Activated T-helper 17 cell treated with anti-CD3 and anti-CD28 coated beads, Interleukin-2, amount 50 U/mL, for 72 hours (primary cell): ENCODE measurements around the gene ATP8B2. TPM values are rescaled to one million over a fixed set of nuclear protein-coding genes. Genes with fewer than 3 reads are reported as not detected.
"Not testable (repeated sequence)": the region's sequence is repeated elsewhere in the genome, so short reads cannot be mapped to it uniquely, and the experiment has no call there.

Experiments used
- ATAC-seq: fragments of 150-1000 bp; cut with Tn5 transposase; replicated peaks from 2 replicates; pipeline ENCODE4 v1.10.0; 2021; ENCODE audit warnings: mild to moderate bottlenecking, moderate library complexity
- H3K27ac Mint-ChIP-seq: one replicate; pipeline ENCODE4 v1.8.0; 2022; ENCODE audit warnings: mixed read lengths
- H3K27me3 Mint-ChIP-seq: one replicate; pipeline ENCODE4 v1.8.0; 2022; ENCODE audit warnings: mixed read lengths
- H3K36me3 Mint-ChIP-seq: one replicate; pipeline ENCODE4 v1.8.0; 2022; ENCODE audit warnings: low read depth, mild to moderate bottlenecking, mixed read lengths
- H3K4me1 Mint-ChIP-seq: one replicate; pipeline ENCODE4 v1.8.0; 2022; ENCODE audit warnings: mixed read lengths
- H3K4me3 Mint-ChIP-seq: one replicate; pipeline ENCODE4 v1.8.0; 2022; ENCODE audit warnings: mild to moderate bottlenecking, mixed read lengths
- H3K9me3 Mint-ChIP-seq: one replicate; pipeline ENCODE4 v1.8.0; 2022; ENCODE audit warnings: mixed read lengths
- total RNA-seq, 2 donors: library from RNA; stranded (reverse); gene quantifications; one replicate each; pipeline ENCODE4 v1.2.3, GENCODE V29; 2022

ATP8B2 gene
- total RNA-seq, 2 donors from 2014 or later = 64.3 to 69.0 TPM

DNA sequence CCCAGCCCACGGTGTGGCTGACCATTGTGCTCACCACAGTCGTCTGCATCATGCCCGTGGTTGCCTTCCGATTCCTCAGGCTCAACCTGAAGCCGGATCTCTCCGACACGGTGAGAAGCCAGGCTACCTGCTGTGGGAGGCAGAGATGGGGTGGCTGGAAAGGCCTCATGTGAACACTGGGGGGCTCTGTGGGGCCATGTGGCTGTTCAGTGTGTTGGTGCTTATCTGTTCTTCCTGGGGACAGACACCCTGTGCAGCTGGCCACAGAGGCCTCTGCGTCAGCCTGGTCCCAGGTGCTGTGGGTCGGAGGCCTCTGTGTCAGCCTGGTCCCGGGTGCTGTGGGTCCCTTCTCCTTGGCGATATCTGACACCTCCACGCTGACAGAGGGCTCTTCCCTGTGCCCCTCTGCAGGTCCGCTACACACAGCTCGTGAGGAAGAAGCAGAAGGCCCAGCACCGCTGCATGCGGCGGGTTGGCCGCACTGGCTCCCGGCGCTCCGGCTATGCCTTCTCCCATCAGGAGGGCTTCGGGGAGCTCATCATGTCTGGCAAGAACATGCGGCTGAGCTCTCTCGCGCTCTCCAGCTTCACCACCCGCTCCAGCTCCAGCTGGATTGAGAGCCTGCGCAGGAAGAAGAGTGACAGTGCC, 23.2 kb downstream of the ATP8B2 start:
- Mint-ChIP-seq H3K4me3 (no peak overlapping the region), H3K4me1 (peaks cover 46% of the 10 kb centered on the region)
- no peak for ATAC-seq

GRCh38 chr1:154349121-154349520, 23.8 kb downstream of the ATP8B2 start:
- no peak for ATAC-seq
- Mint-ChIP-seq H3K4me3 (no peak overlapping the region), H3K27me3 (no peaks in the 10 kb centered on the region), H3K4me1 (peaks cover 46% of the 10 kb centered on the region), H3K36me3 (peaks cover 80% of the 10 kb centered on the region), H3K27ac (peak overlapping the region; percentile 80), H3K9me3 (no peaks in the 10 kb centered on the region)

More for the DNA sequence above, 23.2 kb downstream of the ATP8B2 start:
- Mint-ChIP-seq H3K27ac (peak overlapping the region; percentile 80), H3K27me3 (no peaks in the 10 kb centered on the region), H3K9me3 (no peaks in the 10 kb centered on the region), H3K36me3 (peaks cover 85% of the 10 kb centered on the region)

- Mint-ChIP-seq H3K27me3 (no peaks in the 10 kb centered on the region), H3K4me3 (no peak overlapping the region), H3K9me3 (no peaks in the 10 kb centered on the region), H3K27ac (no peak overlapping the region), H3K36me3 (peaks cover 67% of the 10 kb centered on the region), H3K4me1 (peaks cover 39% of the 10 kb centered on the region)
- ATAC-seq = no peak
These were observed 25.1 kb downstream of the ATP8B2 start for GRCh38 chr1:154350383-154350782.

DNA sequence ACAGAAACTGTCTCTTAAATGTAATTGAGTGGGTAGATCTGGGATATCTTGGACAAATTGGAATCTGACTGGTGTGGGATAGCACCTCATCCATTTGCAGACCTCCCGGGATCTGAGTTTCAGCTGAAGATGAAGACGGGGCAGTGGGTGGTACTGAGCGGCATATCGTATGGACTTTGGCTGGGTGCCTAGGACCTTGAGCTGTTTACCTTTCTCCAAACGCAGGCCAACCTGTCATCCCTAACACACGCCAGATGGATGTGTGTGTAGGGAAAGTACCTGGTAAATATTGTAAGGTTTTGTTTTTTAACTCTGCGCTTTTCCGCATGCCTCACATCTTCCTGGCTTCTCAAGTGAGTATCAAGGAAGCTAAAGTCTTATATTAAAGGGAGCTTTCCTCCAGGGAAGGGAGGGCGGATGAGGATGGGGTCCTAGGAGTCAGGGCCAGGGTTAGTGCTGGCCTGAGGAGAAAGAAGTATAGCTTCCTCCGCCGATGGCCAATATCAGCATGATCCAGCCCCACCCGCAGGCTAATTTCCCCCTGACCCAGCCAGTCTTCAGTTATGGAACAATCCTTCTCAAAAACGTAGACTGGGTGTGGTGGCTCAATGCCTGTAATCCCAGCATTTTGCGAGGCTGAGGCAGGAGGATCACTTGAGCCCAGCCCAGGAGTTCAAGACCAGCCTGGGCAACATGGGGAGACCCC, 26.2 kb downstream of the ATP8B2 start:
- Mint-ChIP-seq H3K27ac (no peak overlapping the region), H3K4me3 (peak overlapping the region; percentile 50), H3K9me3 (no peaks in the 10 kb centered on the region), H3K36me3 (peaks cover 56% of the 10 kb centered on the region), H3K27me3 (no peaks in the 10 kb centered on the region), H3K4me1 (peaks cover 33% of the 10 kb centered on the region)
- no peak for ATAC-seq

- H3K4me3 Mint-ChIP-seq = peak overlapping the region; percentile 83
- H3K36me3 Mint-ChIP-seq = peaks cover 49% of the 10 kb centered on the region
- H3K27ac Mint-ChIP-seq = peak overlapping the region; percentile 87
- no peaks in the 10 kb centered on the region for H3K9me3 Mint-ChIP-seq
- no peak for ATAC-seq
- H3K4me1 Mint-ChIP-seq = peaks cover 29% of the 10 kb centered on the region
- H3K27me3 Mint-ChIP-seq = no peaks in the 10 kb centered on the region
These were observed 26.9 kb downstream of the ATP8B2 start for GRCh38 chr1:154352245-154352580.

DNA sequence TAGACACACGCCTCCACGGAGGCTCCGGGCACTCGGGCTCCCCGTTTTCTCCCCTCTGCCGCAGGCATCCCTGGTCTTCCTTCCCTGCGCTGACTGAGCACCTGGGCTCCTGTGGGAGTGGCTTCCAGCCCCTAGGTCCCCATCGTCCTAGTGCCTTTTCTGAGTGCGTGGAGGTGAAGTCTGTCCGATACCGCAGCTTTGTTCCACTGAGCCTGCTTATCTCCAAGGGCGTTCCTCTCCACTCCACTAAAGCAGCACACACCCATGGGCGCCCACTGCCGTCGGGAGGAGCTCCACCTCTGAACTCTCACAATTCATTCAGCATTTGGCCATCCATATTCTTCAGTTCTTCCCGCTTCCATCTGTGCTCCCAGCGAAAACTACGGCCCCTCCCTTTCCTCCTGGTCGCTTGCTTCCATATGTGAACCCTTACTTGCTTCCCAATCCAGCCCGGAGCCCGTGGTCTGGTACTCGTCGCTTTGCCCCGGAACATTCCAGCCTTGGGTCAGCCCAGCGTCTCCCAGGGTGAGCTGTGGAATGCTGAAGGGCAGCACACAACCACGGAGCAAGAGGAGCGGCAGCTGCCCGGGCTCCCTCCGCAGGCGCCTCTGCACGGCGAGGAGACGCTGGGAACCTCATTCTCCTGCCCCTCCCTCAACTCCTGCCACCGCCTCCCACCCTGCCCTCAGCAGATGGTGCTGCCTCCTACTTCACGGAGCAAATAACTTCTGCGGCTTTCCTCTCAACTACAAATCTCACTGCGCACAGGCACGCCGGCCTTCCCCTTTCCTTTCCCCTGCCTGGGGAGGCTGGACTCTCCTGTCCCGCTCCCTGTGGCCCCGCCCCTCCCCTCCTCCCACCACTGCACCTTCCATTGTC, 27.5 kb downstream of the ATP8B2 start:
- peak overlapping the region; percentile 87 for H3K27ac Mint-ChIP-seq
- H3K4me3 Mint-ChIP-seq = peak overlapping the region; percentile 83
- peaks cover 43% of the 10 kb centered on the region for H3K36me3 Mint-ChIP-seq
- no peaks in the 10 kb centered on the region for H3K27me3 Mint-ChIP-seq
- ATAC-seq = peak; percentile 89
- H3K4me1 Mint-ChIP-seq = peaks cover 26% of the 10 kb centered on the region
- H3K9me3 Mint-ChIP-seq = no peaks in the 10 kb centered on the region

- peaks cover 36% of the 10 kb centered on the region for H3K36me3 Mint-ChIP-seq
- ATAC-seq = peak; percentile 76
- peak overlapping the region; percentile 83 for H3K4me3 Mint-ChIP-seq
- H3K27ac Mint-ChIP-seq = peak overlapping the region; percentile 87
- no peaks in the 10 kb centered on the region for H3K9me3 Mint-ChIP-seq
- peaks cover 26% of the 10 kb centered on the region for H3K4me1 Mint-ChIP-seq
- H3K27me3 Mint-ChIP-seq = no peaks in the 10 kb centered on the region
These were observed 28.2 kb downstream of the ATP8B2 start for GRCh38 chr1:154353460-154353904.

GRCh38 chr1:154353966-154354365, 28.6 kb downstream of the ATP8B2 start:
- no peak for ATAC-seq

GRCh38 chr1:154358519-154358918, 33.2 kb downstream of the ATP8B2 start:
- Mint-ChIP-seq H3K27ac (no peak overlapping the region), H3K4me1 (peaks cover 8% of the 10 kb centered on the region), H3K27me3 (no peaks in the 10 kb centered on the region), H3K36me3 (no peaks in the 10 kb centered on the region), H3K4me3 (no peak overlapping the region), H3K9me3 (no peaks in the 10 kb centered on the region)
- ATAC-seq = no peak

More at GRCh38 chr1:154353966-154354365, 28.6 kb downstream of the ATP8B2 start:
- peak overlapping the region; percentile 87 for H3K27ac Mint-ChIP-seq
- no peaks in the 10 kb centered on the region for H3K27me3 Mint-ChIP-seq
- H3K4me1 Mint-ChIP-seq = peaks cover 26% of the 10 kb centered on the region
- peaks cover 31% of the 10 kb centered on the region for H3K36me3 Mint-ChIP-seq
- peak overlapping the region; percentile 83 for H3K4me3 Mint-ChIP-seq
- H3K9me3 Mint-ChIP-seq = no peaks in the 10 kb centered on the region

- H3K4me3 Mint-ChIP-seq = no peak overlapping the region
- H3K27ac Mint-ChIP-seq = no peak overlapping the region
- H3K9me3 Mint-ChIP-seq = no peaks in the 10 kb centered on the region
- H3K4me1 Mint-ChIP-seq = no peaks in the 10 kb centered on the region
- H3K36me3 Mint-ChIP-seq = no peaks in the 10 kb centered on the region
- ATAC-seq = no peak
- no peaks in the 10 kb centered on the region for H3K27me3 Mint-ChIP-seq
These were observed 35.0 kb downstream of the ATP8B2 start for GRCh38 chr1:154360288-154360687.

- H3K36me3 Mint-ChIP-seq, H3K27ac Mint-ChIP-seq: not testable (repeated sequence)
These were observed 35.6 kb downstream of the ATP8B2 start for GRCh38 chr1:154360881-154361280.

GRCh38 chr1:154361357-154361756, 36.0 kb downstream of the ATP8B2 start:
- no peaks in the 10 kb centered on the region for H3K9me3 Mint-ChIP-seq
- H3K27ac Mint-ChIP-seq = no peak overlapping the region
- H3K27me3 Mint-ChIP-seq = no peaks in the 10 kb centered on the region
- no peak for ATAC-seq
- H3K36me3 Mint-ChIP-seq = no peaks in the 10 kb centered on the region
- no peak overlapping the region for H3K4me3 Mint-ChIP-seq
- H3K4me1 Mint-ChIP-seq = peaks cover 6% of the 10 kb centered on the region

More at GRCh38 chr1:154360881-154361280, 35.6 kb downstream of the ATP8B2 start:
- ATAC-seq, H3K9me3 Mint-ChIP-seq, H3K27me3 Mint-ChIP-seq, H3K4me1 Mint-ChIP-seq, H3K4me3 Mint-ChIP-seq: not testable (repeated sequence)

DNA sequence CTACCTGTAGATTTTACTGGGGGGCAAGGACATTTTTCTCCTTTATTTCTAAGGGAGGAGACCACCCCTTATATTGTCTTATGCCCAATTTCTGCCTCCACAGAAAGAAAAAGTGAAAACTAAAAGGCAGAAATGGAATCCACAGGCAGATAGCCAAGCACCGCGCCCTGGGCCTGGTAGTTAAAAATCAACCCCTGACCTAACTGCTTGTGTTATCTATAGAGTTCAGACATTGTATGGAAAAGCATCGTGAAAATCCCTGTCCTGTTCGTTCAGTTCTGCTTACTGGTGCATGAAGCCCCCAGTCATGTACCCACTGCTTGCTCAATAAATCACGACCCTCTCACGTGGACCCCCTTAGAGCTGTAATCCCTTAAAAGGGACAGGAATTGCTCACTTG, 46.1 kb downstream of the ATP8B2 start:
- ATAC-seq = no peak
- H3K27me3 Mint-ChIP-seq = no peaks in the 10 kb centered on the region
- no peak overlapping the region for H3K4me3 Mint-ChIP-seq
- no peak overlapping the region for H3K27ac Mint-ChIP-seq
- H3K9me3 Mint-ChIP-seq = no peaks in the 10 kb centered on the region
- peaks cover under 1% of the 10 kb centered on the region for H3K4me1 Mint-ChIP-seq
- no peaks in the 10 kb centered on the region for H3K36me3 Mint-ChIP-seq

DNA sequence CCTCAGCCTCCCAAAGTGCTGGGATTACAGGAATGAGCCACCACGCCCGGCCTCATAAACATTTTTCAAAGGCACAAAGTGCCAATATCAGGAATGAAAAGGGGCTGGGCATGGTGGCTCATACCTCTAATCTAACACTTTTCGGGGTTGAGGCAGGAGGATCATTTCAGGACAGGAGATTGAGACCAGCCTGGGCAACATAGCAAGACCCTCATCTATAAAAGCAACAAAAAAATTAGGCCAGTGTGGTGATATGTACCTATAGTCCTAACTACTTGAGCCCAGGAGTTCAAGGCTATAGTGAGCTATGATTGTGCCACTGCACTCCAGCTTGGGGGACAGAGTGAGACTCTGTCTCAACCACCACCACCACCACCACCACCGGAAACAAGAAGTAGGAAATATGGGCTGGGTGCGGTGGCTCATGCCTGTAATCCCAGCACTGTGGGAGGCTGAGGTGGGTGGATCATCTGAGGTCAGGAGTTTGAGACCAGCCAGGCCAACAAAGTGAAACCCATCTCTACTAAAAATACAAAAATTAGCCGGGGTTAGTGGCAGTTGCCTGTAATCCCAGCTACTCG, 48.5 kb downstream of the ATP8B2 start:
- peak; percentile 78 for ATAC-seq
- Mint-ChIP-seq H3K4me3 (peak overlapping the region; percentile 20), H3K27ac (peak overlapping the region; percentile 25)
- not testable (repeated sequence) for H3K36me3 Mint-ChIP-seq, H3K9me3 Mint-ChIP-seq, H3K4me1 Mint-ChIP-seq, H3K27me3 Mint-ChIP-seq
